ENCODE results near the gene CYBA. TPM values are rescaled to one million over a fixed set of nuclear protein-coding genes. Genes with fewer than 3 reads are reported as not detected.

CYBA gene
- total RNA-seq, 4 donors from 2014 or later, result 174 to 329 (median 245) TPM

- TF ChIP-seq, protein P1, sequence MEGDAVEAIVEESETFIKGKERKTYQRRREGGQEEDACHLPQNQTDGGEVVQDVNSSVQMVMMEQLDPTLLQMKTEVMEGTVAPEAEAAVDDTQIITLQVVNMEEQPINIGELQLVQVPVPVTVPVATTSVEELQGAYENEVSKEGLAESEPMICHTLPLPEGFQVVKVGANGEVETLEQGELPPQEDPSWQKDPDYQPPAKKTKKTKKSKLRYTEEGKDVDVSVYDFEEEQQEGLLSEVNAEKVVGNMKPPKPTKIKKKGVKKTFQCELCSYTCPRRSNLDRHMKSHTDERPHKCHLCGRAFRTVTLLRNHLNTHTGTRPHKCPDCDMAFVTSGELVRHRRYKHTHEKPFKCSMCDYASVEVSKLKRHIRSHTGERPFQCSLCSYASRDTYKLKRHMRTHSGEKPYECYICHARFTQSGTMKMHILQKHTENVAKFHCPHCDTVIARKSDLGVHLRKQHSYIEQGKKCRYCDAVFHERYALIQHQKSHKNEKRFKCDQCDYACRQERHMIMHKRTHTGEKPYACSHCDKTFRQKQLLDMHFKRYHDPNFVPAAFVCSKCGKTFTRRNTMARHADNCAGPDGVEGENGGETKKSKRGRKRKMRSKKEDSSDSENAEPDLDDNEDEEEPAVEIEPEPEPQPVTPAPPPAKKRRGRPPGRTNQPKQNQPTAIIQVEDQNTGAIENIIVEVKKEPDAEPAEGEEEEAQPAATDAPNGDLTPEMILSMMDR (IDR thresholded peaks at IDR 0.05), result no peak
- ATAC-seq (ENCODE audit: low FRiP score) (no peak), DNase-seq (ENCODE audit: low spot score) (no peak)
Measured at GRCh38 chr16:88616736-88617135, 34.1 kb downstream of the CYBA start.

GRCh38 chr16:88616320-88616719 lies 34.5 kb downstream of the CYBA start:
- DNase-seq (ENCODE audit: low spot score), result no peak
- no peak for ATAC-seq (ENCODE audit: low FRiP score)
- TF ChIP-seq, protein P1 (IDR thresholded peaks at IDR 0.05), result no peak

DNA sequence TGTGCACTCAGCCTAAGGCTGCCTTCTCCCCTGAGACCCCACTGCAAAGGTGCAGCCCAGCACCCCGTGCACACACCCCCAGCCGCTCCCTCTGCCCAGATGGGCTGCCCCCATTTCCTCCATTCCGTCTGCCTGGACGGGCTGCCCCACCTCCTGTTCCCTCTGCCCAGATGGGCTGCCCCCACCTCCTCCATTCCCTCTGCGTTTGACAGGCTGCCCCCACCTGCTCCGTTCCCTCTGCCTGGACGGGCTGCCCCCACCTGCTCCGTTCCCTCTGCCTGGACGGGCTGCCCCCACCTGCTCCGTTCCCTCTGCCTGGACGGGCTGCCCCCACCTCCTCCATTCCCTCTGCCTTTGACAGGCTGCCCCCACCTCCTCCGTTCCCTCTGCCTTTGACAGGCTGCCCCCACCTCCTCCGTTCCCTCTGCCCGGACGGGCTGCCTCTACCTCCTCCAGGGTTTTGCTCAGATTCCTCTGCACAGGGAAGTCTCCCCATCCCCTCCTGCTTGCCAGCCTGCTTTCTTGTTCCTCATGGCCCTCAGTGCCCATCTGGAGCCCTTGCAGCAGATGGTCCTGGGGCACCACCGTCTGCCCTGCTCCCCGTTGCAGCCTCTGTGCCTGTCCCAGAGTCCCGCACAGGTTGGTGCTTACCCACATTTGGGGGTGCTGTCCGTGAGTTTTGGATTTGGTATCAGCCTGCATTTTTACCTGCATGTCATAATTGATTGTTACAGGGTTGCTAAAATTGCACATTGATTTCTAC lies 35.9 kb downstream of the CYBA start:
- ATAC-seq (ENCODE audit: low FRiP score), result no peak
- TF ChIP-seq, protein P1 (IDR thresholded peaks at IDR 0.05), result no peak
- no peak for DNase-seq (ENCODE audit: low spot score)

DNA sequence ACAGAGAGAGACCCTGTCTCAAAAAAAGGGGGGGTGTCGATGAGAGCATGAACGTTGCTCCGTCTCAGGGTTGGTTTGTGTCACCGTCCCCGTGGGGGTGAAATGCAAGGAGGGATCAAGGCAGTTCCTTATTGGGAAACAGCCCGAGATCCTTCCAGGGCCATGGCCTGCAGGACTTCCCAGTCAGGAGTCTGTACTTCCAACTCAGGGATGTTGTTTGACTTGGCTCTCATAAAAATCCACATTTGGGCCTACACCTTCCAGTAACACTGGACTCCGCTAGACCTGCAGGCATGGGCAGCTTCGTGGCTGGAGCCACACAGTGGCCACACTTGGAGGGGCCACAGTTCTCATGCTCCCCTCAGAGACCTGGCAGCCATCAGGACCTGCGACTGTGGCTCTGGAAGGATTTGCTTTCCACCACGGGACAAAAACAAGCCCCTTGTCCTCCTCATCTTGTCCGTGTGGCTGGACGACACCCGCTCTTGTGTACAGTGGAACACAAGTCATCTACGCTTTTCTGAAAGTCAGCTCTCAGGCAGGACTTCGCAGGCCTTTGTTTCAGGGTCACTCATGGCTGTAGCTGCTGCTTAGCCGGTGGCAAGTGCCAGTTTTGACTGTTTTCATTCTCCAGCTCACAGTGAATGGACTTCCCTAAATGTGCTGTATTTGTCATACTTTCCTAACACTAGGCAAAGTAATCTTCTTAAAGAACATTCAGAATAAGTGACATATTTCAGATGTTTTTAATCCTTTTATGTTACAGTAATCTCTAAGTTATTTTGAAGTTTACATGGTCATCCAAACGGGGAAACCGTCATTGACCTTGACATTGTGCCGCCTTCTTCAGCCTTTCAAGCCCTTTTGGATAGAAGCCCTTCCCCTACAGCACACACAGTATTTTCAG lies 36.7 kb downstream of the CYBA start:
- ATAC-seq (ENCODE audit: low FRiP score) (no peak), DNase-seq (ENCODE audit: low spot score) (no peak)
- TF ChIP-seq, protein P1 (IDR thresholded peaks at IDR 0.05), result no peak

- DNase-seq (ENCODE audit: low spot score) (no peak), ATAC-seq (ENCODE audit: low FRiP score) (no peak)
- TF ChIP-seq, protein P1 (IDR thresholded peaks at IDR 0.05), result no peak
Measured at GRCh38 chr16:88613293-88613692, 37.6 kb downstream of the CYBA start.

DNA sequence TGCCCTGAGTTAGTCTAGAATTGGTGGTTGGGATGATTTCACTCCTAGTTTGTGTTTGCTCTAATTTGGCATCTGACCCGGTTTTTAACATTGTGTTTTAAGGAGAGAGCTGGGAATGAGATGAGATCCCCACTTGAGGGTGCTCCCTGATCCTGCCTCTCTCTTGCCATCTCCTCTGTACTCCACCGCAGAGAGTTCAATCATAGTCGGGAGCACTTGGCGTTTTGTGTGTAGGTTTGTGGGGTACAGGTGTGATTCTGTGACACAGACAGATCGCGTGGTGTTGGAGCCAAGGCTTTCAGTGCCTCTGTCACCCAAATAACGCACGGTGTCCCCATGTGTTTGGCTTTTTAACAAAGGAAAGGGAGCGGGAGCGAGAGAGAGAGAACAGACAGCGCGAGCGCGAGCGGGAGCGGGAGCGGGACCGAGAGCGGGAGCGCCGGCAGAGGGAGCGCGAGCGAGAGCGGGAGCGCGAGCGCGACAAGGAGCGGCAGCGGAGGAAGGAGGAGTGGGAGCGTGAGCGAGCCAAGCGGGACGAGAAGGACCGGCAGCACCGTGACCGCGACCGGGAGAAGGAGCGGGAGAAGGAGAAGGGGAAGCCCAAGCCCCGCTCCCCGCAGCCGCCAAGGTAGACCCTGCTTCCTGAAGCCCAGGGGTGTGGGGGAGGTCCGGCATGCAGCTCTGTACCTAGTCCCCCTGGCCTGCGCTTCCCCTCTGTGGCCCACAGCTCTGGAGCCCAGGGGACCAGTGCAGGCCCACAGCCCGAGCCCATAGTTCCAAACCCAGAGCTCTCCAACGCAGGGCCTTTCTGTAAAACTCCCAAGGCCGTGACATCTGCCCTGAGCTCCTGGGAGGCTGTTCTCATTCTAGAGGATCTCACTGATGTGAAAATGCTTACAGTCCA lies 39.7 kb downstream of the CYBA start:
- TF ChIP-seq, protein P1 (IDR thresholded peaks at IDR 0.05), result no peak
- DNase-seq (ENCODE audit: low spot score) (no peak), ATAC-seq (ENCODE audit: low FRiP score) (peak; percentile 8)

Measured in omental fat pad (tissue), 4 donors.